ENCODE results near the gene TRAF1. TPM values are rescaled to one million over a fixed set of nuclear protein-coding genes. Genes with fewer than 3 reads are reported as not detected.

TRAF1 gene
- polyA plus RNA-seq, 3 donors = 4.5 to 8.1 (median 5.6) TPM

DNA sequence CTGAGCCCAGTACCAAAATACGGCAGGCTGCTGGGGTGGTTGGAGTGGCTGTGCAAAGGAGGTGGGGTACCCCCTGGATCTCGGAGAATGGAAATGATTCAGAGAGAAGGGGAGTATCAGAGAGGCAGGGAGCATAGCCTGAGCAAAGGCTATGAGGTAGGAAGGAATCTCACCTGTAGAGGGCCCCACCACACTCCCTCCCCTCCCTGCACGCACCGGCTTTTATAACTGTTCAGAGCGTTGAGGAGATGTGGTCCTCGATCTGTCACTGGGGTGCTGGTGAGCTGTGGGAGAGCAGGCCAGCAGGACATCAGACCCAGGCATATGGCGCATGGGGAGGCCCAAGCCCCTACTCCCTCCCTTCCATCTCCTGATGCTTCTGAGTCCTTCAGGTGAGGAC, 62.8 kb downstream of the TRAF1 start:
- no peak for DNase-seq (ENCODE audit: extremely low read depth in 1 of 11, low read depth in 9 of 11, low spot score in 4 of 11)

GRCh38 chr9:120862452-120862851, 64.1 kb downstream of the TRAF1 start:
- no peak for DNase-seq (ENCODE audit: extremely low read depth in 1 of 11, low read depth in 9 of 11, low spot score in 4 of 11)

DNA sequence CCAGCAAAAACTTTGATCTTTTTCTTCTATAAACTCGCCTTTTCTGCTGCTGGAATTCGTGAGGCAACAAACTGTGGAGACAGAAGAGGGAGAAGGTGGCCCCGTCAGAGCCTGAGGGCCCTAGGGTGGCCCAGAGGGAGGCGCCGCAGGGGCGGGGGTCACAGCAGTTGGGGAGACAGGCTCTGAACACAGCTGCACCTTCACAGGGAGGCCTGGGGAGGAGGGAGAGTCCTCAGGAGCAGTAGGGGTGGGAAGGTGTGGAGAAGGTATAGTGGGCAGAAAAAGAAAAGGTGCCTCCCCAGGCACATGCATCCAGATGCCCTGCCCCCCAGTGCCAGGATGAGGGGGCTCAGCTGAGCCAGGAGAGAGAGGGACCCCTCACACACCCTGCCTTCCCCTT, 64.7 kb downstream of the TRAF1 start:
- no peak for DNase-seq (ENCODE audit: extremely low read depth in 1 of 11, low read depth in 9 of 11, low spot score in 4 of 11)

DNA sequence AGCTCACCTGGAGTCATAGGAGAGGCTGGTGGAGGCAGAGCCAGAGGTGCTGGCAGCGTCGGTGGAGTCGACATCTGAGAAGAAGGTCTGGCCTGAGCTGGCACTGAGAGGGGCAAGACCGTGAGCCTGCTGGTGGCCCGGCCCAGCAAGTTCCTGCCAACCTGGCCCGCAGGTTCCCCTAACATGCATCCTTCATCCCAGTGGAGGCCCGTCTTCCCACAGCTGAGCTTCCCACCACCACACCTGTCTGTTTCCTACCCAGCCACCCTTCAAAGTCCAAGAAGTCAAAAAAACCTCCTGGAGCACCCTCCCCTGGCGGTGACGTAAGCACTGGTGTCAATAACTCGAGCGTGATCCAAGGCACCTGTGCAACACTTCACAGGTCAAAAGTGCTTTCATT, 66.5 kb downstream of the TRAF1 start:
- DNase-seq (ENCODE audit: extremely low read depth in 1 of 11, low read depth in 9 of 11, low spot score in 4 of 11) = no peak

DNA sequence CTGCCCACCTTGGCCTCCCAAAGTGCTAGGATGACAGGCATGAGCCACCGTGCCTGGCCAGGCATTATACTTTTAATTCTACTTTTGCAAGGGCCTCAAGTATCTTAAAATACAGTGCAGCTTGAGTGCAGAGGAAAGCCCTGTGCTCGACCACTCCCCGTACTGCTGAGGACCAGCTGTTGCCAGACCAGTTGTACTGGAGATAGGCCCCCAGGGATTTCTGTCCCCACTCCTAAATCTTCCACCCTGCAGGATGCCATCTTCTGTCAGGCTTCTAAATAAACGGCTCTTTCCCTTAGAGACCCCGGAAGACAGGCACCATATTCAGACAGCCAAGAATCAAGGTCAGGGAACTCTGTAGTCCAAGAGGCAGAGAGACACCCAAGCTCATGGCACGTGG, 67.2 kb downstream of the TRAF1 start:
- DNase-seq (ENCODE audit: extremely low read depth in 1 of 11, low read depth in 9 of 11, low spot score in 4 of 11) = no peak

GRCh38 chr9:120857902-120858301, 68.7 kb downstream of the TRAF1 start:
- DNase-seq (ENCODE audit: extremely low read depth in 1 of 11, low read depth in 9 of 11, low spot score in 4 of 11) = no peak

GRCh38 chr9:120857481-120857880, 69.1 kb downstream of the TRAF1 start:
- DNase-seq (ENCODE audit: extremely low read depth in 1 of 11, low read depth in 9 of 11, low spot score in 4 of 11) = no peak

GRCh38 chr9:120856700-120857099, 69.9 kb downstream of the TRAF1 start:
- DNase-seq (ENCODE audit: extremely low read depth in 1 of 11, low read depth in 9 of 11, low spot score in 4 of 11) = no peak

DNA sequence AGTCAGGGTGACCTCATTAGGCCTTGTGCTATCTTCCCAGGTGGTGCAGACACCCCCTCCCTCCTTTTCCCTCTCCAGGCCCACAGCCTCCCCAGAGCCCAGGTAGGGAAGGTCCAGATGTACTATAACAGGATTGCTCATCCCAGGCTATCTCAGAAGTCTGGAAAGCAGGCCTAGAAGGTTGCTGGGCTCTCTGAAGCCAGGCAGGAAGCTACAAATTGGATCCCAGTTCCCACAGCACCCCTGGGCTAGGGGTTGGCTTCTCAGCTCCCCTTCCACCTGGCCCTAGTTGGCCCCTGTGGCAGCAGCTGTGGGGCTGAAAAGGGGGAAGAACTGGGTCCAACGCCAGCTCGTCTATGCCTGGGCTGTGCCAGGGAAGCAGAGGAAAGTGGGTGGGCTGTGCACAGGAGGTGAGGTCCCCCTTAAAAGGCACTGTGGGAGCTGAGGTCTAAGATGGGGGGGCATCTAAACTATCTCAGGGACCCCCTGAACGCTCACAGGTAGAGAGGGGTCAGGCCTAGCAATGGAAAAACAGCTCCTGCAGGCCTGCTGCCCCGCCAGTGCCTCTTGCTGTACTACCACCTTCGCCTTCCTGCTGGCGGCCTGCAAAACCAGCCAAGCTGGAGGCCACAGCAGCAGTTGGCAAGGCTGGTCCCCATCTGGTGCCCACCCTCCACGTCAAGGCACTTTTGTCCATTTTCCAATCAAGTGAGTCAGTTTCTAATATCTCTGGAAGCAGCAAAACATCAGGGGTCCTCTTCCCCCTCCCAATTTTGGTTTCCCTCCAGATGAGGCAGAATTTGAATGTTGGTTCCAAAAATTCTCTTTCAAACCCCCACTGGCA, 70.5 kb downstream of the TRAF1 start:
- no peak for DNase-seq (ENCODE audit: extremely low read depth in 1 of 11, low read depth in 9 of 11, low spot score in 4 of 11)

- DNase-seq (ENCODE audit: extremely low read depth in 1 of 11, low read depth in 9 of 11, low spot score in 4 of 11) = no peak
Observed at GRCh38 chr9:120854596-120855327, 71.8 kb downstream of the TRAF1 start.

GRCh38 chr9:120853198-120853597, 73.4 kb downstream of the TRAF1 start:
- DNase-seq (ENCODE audit: extremely low read depth in 1 of 11, low read depth in 9 of 11, low spot score in 4 of 11) = no peak

Other genes starting within 250 kb of the TRAF1 start
- gene MEGF9, start 212.3 kb downstream of the TRAF1 start, polyA plus RNA-seq (ENCODE audit: insufficient read length in 3 of 3) = 10 to 100 TPM; 15.2 to 19.2 (median 16.9) TPM
- gene FBXW2, start 133.4 kb downstream of the TRAF1 start, polyA plus RNA-seq (ENCODE audit: insufficient read length in 3 of 3) = 10 to 100 TPM; 43.2 to 45.8 (median 44.6) TPM
- gene PSMD5, start 83.9 kb downstream of the TRAF1 start, polyA plus RNA-seq (ENCODE audit: insufficient read length in 3 of 3) = 10 to 100 TPM; 30.0 to 40.5 (median 37.9) TPM
- 10 to 100 TPM; 31.4 to 39.4 (median 34.9) TPM for gene PHF19, start 49.6 kb downstream of the TRAF1 start, polyA plus RNA-seq (ENCODE audit: insufficient read length in 3 of 3)
- 10 to 100 TPM; 12.8 to 14.7 (median 14.3) TPM for gene C5, start 123.5 kb upstream of the TRAF1 start, polyA plus RNA-seq (ENCODE audit: insufficient read length in 3 of 3)
- gene CNTRL, start 148.2 kb upstream of the TRAF1 start, polyA plus RNA-seq (ENCODE audit: insufficient read length in 3 of 3) = 10 to 100 TPM; 31.3 to 39.1 (median 36.5) TPM

All from renal cortex interstitium (tissue), 11 donors.